ENCODE results near the gene CBR1.

Gene CBR1

GRCh38 chr21:36120304-36120888 is 50.6 kb downstream of the CBR1 start:
- DNase-seq: no peak

All from hippocampal formation (tissue), 2 donors.